SK-N-SH treated with all-trans-retinoic acid at 6 μM for 48 hours (cell line): ENCODE data around the gene SMYD3.

ENCODE experiments used
- TF ChIP-seq, protein P1 (sequence below): fragments of 250-450 bp; sonication (Bioruptor Pico); IDR thresholded peaks from 2 replicates; pipeline ENCODE4 v1.5.1; 2020; ENCODE audit warnings: low read depth, mild to moderate bottlenecking, moderate library complexity
- TF ChIP-seq, protein P2 (sequence below): fragments of 250-450 bp; sonication (Bioruptor Pico); IDR thresholded peaks from 2 replicates; pipeline ENCODE4 v1.5.1; 2021; ENCODE audit warnings: mild to moderate bottlenecking, moderate library complexity

GRCh38 chr1:246364415-246364941, 142.6 kb downstream of the SMYD3 start:
- TF ChIP-seq, protein P1, sequence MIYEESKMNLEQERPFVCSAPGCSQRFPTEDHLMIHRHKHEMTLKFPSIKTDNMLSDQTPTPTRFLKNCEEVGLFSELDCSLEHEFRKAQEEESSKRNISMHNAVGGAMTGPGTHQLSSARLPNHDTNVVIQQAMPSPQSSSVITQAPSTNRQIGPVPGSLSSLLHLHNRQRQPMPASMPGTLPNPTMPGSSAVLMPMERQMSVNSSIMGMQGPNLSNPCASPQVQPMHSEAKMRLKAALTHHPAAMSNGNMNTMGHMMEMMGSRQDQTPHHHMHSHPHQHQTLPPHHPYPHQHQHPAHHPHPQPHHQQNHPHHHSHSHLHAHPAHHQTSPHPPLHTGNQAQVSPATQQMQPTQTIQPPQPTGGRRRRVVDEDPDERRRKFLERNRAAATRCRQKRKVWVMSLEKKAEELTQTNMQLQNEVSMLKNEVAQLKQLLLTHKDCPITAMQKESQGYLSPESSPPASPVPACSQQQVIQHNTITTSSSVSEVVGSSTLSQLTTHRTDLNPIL, result no peak
- TF ChIP-seq, protein P2, sequence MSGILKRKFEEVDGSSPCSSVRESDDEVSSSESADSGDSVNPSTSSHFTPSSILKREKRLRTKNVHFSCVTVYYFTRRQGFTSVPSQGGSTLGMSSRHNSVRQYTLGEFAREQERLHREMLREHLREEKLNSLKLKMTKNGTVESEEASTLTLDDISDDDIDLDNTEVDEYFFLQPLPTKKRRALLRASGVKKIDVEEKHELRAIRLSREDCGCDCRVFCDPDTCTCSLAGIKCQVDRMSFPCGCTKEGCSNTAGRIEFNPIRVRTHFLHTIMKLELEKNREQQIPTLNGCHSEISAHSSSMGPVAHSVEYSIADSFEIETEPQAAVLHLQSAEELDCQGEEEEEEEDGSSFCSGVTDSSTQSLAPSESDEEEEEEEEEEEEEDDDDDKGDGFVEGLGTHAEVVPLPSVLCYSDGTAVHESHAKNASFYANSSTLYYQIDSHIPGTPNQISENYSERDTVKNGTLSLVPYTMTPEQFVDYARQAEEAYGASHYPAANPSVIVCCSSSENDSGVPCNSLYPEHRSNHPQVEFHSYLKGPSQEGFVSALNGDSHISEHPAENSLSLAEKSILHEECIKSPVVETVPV (CRISPR knock-in tag), result no peak
